GM18511 (cell line): ENCODE results near the gene RABEP2.
"Not testable (repeated sequence)": the region's sequence is repeated elsewhere in the genome, so short reads cannot be mapped to it uniquely, and the experiment has no call there.

Experiments used
- ATAC-seq: cut with Tn5 transposase; IDR thresholded peaks from one replicate; pipeline ENCODE4 v1.9.1; 2021; ENCODE audit warnings: mild to moderate bottlenecking, moderate library complexity; ENCODE audit not compliant: unreplicated experiment

The RABEP2 gene

GRCh38 chr16:28904828-28905227 is 20.2 kb downstream of the RABEP2 start:
- ATAC-seq: no peak

- no peak for ATAC-seq
Measured at GRCh38 chr16:28904363-28904762, 20.7 kb downstream of the RABEP2 start.

- no peak for ATAC-seq
Measured at GRCh38 chr16:28903344-28904042, 21.5 kb downstream of the RABEP2 start.

- ATAC-seq: no peak
Measured at GRCh38 chr16:28902909-28903308, 22.1 kb downstream of the RABEP2 start.

GRCh38 chr16:28901862-28902261 is 23.2 kb downstream of the RABEP2 start:
- ATAC-seq: no peak

- ATAC-seq: no peak
Measured at GRCh38 chr16:28900601-28901000, 24.4 kb downstream of the RABEP2 start.

GRCh38 chr16:28899882-28900590 is 25.0 kb downstream of the RABEP2 start:
- no peak for ATAC-seq

GRCh38 chr16:28898942-28899341 is 26.1 kb downstream of the RABEP2 start:
- ATAC-seq: no peak

GRCh38 chr16:28898266-28898665 is 26.8 kb downstream of the RABEP2 start:
- ATAC-seq: no peak

GRCh38 chr16:28897826-28898225 is 27.2 kb downstream of the RABEP2 start:
- no peak for ATAC-seq

- ATAC-seq: no peak
Measured at GRCh38 chr16:28895609-28896008, 29.4 kb downstream of the RABEP2 start.

- ATAC-seq: no peak
Measured at GRCh38 chr16:28893291-28893690, 31.7 kb downstream of the RABEP2 start.

GRCh38 chr16:28891964-28892890 is 32.8 kb downstream of the RABEP2 start:
- no peak for ATAC-seq

- ATAC-seq: not testable (repeated sequence)
Measured at GRCh38 chr16:28890355-28890754, 34.7 kb downstream of the RABEP2 start.

- no peak for ATAC-seq
Measured at GRCh38 chr16:28886945-28887344, 38.1 kb downstream of the RABEP2 start.

- ATAC-seq: no peak
Measured at GRCh38 chr16:28884045-28884444, 41.0 kb downstream of the RABEP2 start.

GRCh38 chr16:28883221-28883996 is 41.6 kb downstream of the RABEP2 start:
- ATAC-seq: no peak

GRCh38 chr16:28882551-28883160 is 42.4 kb downstream of the RABEP2 start:
- ATAC-seq: no peak

- not testable (repeated sequence) for ATAC-seq
Measured at GRCh38 chr16:28881565-28881964, 43.5 kb downstream of the RABEP2 start.

- no peak for ATAC-seq
Measured at GRCh38 chr16:28880955-28881354, 44.1 kb downstream of the RABEP2 start.
